GM23338 (cell line): ENCODE results near the gene RTN3. TPM values are rescaled to one million over a fixed set of nuclear protein-coding genes. Genes with fewer than 3 reads are reported as not detected.

Experiments
- ATAC-seq: fragments of 200-7000 bp; cut with Tn5 transposase; 3 replicates; pipeline ENCODE4 v1.9.1; 2020
- DNase-seq: peaks from one replicate; pipeline ENCODE4 v3.0.0-alpha.2; 2015; ENCODE audit warnings: low spot score
- H2AFZ ChIP-seq: fragments of 200-600 bp; sonication (generic); 2 replicates; pipeline ENCODE4 v1.8.0; 2016; ENCODE audit warnings: antibody characterized with exemption, mild to moderate bottlenecking, moderate library complexity
- H3F3A ChIP-seq: fragments of 200-600 bp; sonication (generic); replicated peaks from 2 replicates; pipeline ENCODE4 v1.8.0; 2017; ENCODE audit warnings: antibody characterized with exemption, mixed run types, low read depth
- H3K27ac ChIP-seq: fragments of 200-600 bp; sonication (generic); 2 replicates; pipeline ENCODE4 v1.6.1; 2016; ENCODE audit warnings: low read depth
- H3K27me3 ChIP-seq: fragments of 200-600 bp; sonication (generic); 2 replicates; pipeline ENCODE4 v1.8.0; 2016; ENCODE audit warnings: mild to moderate bottlenecking, mixed run types, moderate library complexity; ENCODE audit not compliant: insufficient read depth
- H3K36me3 ChIP-seq: fragments of 200-600 bp; sonication (generic); 2 replicates; pipeline ENCODE4 v1.8.0; 2016; ENCODE audit warnings: mild to moderate bottlenecking; ENCODE audit not compliant: insufficient read depth
- H3K4me1 ChIP-seq: fragments of 200-600 bp; sonication (generic); 2 replicates; pipeline ENCODE4 v1.8.0; 2016; ENCODE audit warnings: mild to moderate bottlenecking, moderate library complexity; ENCODE audit not compliant: insufficient read depth
- H3K4me2 ChIP-seq: fragments of 200-600 bp; sonication (generic); 2 replicates; pipeline ENCODE4 v1.7.1; 2017; ENCODE audit warnings: mixed run types
- H3K4me3 ChIP-seq: fragments of 200-600 bp; sonication (generic); 2 replicates; pipeline ENCODE4 v1.6.1; 2016; ENCODE audit warnings: mixed run types
- H3K79me2 ChIP-seq: fragments of 200-600 bp; sonication (generic); replicated peaks from 2 replicates; pipeline ENCODE4 v1.8.0; 2017; ENCODE audit warnings: mild to moderate bottlenecking; ENCODE audit not compliant: insufficient read depth
- H3K9me2 ChIP-seq: fragments of 200-600 bp; sonication (generic); 2 replicates; pipeline ENCODE4 v1.8.0; 2017; ENCODE audit not compliant: insufficient read depth
- H4K20me1 ChIP-seq: fragments of 200-600 bp; sonication (generic); replicated peaks from 2 replicates; pipeline ENCODE4 v1.8.0; 2017; ENCODE audit warnings: mild to moderate bottlenecking; ENCODE audit not compliant: insufficient read depth
- H3K27ac Mint-ChIP-seq: 2 replicates; pipeline ENCODE4 v1.8.0; 2020; ENCODE audit warnings: inconsistent platforms, mild to moderate bottlenecking, moderate library complexity, mixed read lengths
- H3K27me3 Mint-ChIP-seq: 3 replicates; pipeline ENCODE4 v1.8.0; 2022; ENCODE audit warnings: low read depth, mild to moderate bottlenecking, moderate library complexity, mixed read lengths, inconsistent platforms; ENCODE audit not compliant: insufficient read depth, poor library complexity
- H3K36me3 Mint-ChIP-seq: 3 replicates; pipeline ENCODE4 v1.8.0; 2021; ENCODE audit warnings: low read depth, mild to moderate bottlenecking, inconsistent platforms, moderate library complexity, mixed read lengths
- H3K4me1 Mint-ChIP-seq: 3 replicates; pipeline ENCODE4 v1.8.0; 2020; ENCODE audit warnings: mild to moderate bottlenecking, inconsistent platforms, mixed read lengths
- H3K4me3 Mint-ChIP-seq: 3 replicates; pipeline ENCODE4 v1.8.0; 2021; ENCODE audit warnings: moderate library complexity, mild to moderate bottlenecking, inconsistent platforms, mixed read lengths
- H3K9me3 Mint-ChIP-seq: 3 replicates; pipeline ENCODE4 v1.8.0; 2020; ENCODE audit warnings: moderate library complexity, mild to moderate bottlenecking, inconsistent platforms, mixed read lengths
- CREB1 ChIP-seq: fragments of 250-450 bp; sonication (Bioruptor Pico); IDR thresholded peaks from 2 replicates; pipeline ENCODE4 v1.5.0; 2020; ENCODE audit warnings: low read depth, mild to moderate bottlenecking, moderate library complexity
- EZH2 ChIP-seq: fragments of 200-600 bp; sonication (generic); IDR thresholded peaks from one replicate; pipeline ENCODE4 v1.8.0; 2017; ENCODE audit warnings: antibody characterized with exemption, mild to moderate bottlenecking, low read depth; ENCODE audit not compliant: unreplicated experiment
- EZH2phosphoT487 ChIP-seq: fragments of 200-600 bp; sonication (generic); IDR thresholded peaks from one replicate; pipeline ENCODE4 v1.8.1; 2018; ENCODE audit warnings: antibody characterized with exemption; ENCODE audit not compliant: unreplicated experiment
- JUNB ChIP-seq: IDR thresholded peaks from one replicate; pipeline ENCODE4 v1.6.1; 2016; ENCODE audit warnings: antibody characterized with exemption; ENCODE audit not compliant: unreplicated experiment
- NANOG ChIP-seq: IDR thresholded peaks from 2 replicates; pipeline ENCODE4 v1.6.1; 2016; ENCODE audit warnings: antibody characterized with exemption, borderline replicate concordance
- POLR2AphosphoS5 ChIP-seq: IDR thresholded peaks from 2 replicates; pipeline ENCODE4 v1.6.1; 2016; ENCODE audit warnings: antibody characterized with exemption, low read depth
- STAT1 ChIP-seq: IDR thresholded peaks from one replicate; pipeline ENCODE4 v1.6.1; 2016; ENCODE audit warnings: antibody characterized with exemption; ENCODE audit not compliant: unreplicated experiment
- ZNF331 ChIP-seq: fragments of 250-450 bp; sonication (Bioruptor Pico); IDR thresholded peaks from 2 replicates; pipeline ENCODE4 v1.5.0; 2020; ENCODE audit warnings: low read depth, mild to moderate bottlenecking, moderate library complexity
- polyA plus RNA-seq: library from polyadenylated mRNA; unstranded; fragments of >200 nt; fragmentation: Nextera tagmentation; extraction: Ambion mirVana; gene quantifications from 2 replicates; pipeline ENCODE4 v1.2.1, GENCODE V29; 2016
- total RNA-seq: library from RNA; depleted of rRNA; stranded (reverse); fragments of >200 nt; shearing (Covaris generic); gene quantifications from 2 replicates; pipeline ENCODE4 v1.2.3, GENCODE V29; 2014
- TF ChIP-seq, protein P1 (sequence below): fragments of 250-450 bp; sonication (Bioruptor Pico); IDR thresholded peaks from 2 replicates; pipeline ENCODE4 v1.5.0; 2020; ENCODE audit warnings: mild to moderate bottlenecking, moderate library complexity
- TF ChIP-seq, protein P2 (sequence below): IDR thresholded peaks from one replicate; pipeline ENCODE4 v1.6.1; 2018; ENCODE audit warnings: antibody characterized with exemption; ENCODE audit not compliant: unreplicated experiment
- TF ChIP-seq, protein P3 (sequence below), 2 experiments: fragments of 200-600 bp in 1 of 2; sonication (generic) in 1 of 2; conservative IDR thresholded peaks; 2 replicates each; pipeline versions ENCODE4 v1.5.1 to v1.6.1; 2016 to 2017; ENCODE audit warnings: antibody characterized with exemption in 2 of 2, low read depth in 2 of 2, mild to moderate bottlenecking in 2 of 2, moderate library complexity in 1 of 2

The RTN3 gene
- total and polyA plus RNA-seq, 2 experiments from 2014 or later, result 138 to 162 TPM

DNA sequence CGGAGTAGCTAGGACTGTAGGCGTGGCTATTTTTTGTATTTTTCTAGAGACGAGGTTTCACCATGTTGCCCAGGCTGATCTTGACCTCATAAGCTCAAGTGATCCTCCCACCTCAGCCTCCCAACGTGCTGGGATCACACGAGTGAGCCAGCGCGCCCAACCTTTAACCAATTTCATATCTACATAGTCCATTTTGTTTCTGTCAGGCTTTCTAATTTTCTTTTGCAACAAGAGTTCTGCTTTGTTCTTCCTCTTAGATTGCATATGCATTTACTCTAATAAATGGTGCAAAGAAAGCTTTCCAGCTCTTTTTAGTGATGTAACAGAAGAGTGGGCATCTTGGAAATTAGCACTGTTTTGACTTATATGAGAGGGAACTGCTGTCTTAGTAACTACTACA is 13.3 kb downstream of the RTN3 start (continued):
- TF ChIP-seq, protein P1, sequence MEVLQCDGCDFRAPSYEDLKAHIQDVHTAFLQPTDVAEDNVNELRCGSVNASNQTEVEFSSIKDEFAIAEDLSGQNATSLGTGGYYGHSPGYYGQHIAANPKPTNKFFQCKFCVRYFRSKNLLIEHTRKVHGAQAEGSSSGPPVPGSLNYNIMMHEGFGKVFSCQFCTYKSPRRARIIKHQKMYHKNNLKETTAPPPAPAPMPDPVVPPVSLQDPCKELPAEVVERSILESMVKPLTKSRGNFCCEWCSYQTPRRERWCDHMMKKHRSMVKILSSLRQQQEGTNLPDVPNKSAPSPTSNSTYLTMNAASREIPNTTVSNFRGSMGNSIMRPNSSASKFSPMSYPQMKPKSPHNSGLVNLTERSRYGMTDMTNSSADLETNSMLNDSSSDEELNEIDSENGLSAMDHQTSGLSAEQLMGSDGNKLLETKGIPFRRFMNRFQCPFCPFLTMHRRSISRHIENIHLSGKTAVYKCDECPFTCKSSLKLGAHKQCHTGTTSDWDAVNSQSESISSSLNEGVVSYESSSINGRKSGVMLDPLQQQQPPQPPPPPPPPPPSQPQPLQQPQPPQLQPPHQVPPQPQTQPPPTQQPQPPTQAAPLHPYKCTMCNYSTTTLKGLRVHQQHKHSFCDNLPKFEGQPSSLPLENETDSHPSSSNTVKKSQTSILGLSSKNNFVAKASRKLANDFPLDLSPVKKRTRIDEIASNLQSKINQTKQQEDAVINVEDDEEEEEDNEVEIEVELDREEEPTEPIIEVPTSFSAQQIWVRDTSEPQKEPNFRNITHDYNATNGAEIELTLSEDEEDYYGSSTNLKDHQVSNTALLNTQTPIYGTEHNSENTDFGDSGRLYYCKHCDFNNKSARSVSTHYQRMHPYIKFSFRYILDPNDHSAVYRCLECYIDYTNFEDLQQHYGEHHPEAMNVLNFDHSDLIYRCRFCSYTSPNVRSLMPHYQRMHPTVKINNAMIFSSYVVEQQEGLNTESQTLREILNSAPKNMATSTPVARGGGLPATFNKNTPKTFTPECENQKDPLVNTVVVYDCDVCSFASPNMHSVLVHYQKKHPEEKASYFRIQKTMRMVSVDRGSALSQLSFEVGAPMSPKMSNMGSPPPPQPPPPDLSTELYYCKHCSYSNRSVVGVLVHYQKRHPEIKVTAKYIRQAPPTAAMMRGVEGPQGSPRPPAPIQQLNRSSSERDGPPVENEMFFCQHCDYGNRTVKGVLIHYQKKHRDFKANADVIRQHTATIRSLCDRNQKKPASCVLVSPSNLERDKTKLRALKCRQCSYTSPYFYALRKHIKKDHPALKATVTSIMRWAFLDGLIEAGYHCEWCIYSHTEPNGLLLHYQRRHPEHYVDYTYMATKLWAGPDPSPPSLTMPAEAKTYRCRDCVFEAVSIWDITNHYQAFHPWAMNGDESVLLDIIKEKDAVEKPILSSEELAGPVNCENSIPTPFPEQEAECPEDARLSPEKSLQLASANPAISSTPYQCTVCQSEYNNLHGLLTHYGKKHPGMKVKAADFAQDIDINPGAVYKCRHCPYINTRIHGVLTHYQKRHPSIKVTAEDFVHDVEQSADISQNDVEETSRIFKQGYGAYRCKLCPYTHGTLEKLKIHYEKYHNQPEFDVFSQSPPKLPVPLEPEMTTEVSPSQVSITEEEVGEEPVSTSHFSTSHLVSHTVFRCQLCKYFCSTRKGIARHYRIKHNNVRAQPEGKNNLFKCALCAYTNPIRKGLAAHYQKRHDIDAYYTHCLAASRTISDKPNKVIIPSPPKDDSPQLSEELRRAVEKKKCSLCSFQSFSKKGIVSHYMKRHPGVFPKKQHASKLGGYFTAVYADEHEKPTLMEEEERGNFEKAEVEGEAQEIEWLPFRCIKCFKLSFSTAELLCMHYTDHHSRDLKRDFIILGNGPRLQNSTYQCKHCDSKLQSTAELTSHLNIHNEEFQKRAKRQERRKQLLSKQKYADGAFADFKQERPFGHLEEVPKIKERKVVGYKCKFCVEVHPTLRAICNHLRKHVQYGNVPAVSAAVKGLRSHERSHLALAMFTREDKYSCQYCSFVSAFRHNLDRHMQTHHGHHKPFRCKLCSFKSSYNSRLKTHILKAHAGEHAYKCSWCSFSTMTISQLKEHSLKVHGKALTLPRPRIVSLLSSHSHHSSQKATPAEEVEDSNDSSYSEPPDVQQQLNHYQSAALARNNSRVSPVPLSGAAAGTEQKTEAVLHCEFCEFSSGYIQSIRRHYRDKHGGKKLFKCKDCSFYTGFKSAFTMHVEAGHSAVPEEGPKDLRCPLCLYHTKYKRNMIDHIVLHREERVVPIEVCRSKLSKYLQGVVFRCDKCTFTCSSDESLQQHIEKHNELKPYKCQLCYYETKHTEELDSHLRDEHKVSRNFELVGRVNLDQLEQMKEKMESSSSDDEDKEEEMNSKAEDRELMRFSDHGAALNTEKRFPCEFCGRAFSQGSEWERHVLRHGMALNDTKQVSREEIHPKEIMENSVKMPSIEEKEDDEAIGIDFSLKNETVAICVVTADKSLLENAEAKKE (CRISPR knock-in tag), result no peak
- TF ChIP-seq NANOG, result no peak
- TF ChIP-seq EZH2, result no peak
- TF ChIP-seq POLR2AphosphoS5, result no peak

DNA sequence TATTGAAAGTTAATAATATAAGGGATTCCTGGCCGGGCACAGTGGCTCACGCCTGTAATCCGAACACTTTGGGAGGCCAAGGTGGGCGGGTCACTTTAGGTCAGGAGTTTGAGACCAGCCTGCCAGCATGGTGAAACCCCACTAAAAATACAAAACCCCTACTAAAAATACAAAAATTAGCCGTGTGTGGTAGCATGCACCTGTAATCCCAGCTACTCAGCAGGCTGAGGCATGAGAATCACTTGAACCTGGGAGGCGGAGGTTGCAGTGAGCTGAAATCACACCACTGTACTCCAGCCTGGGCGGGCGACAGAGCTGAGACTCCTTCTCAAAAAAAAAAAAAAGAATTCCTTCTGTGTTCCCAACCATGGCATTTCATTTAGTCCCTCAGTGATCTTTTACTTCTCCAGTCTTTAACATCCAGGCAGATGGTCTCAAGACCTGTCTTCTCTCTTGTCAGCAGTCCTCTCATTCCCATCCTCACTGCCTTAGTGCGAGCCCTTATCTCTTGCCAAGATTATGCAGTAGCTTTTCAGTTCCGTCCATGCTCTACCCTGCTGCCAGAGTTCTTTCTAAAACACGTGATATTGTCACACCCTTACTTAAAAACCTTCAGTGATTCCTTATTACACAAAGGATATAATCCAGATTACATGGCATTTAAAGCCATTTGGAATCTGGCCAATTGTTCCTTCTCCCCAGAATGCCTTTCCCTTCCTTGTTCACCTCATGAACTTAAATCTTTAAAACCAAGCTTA is 17.9 kb downstream of the RTN3 start:
- H3K9me2 ChIP-seq, result no peaks in the 10 kb centered on the region
- Mint-ChIP-seq H3K4me1 (peaks cover 19% of the 10 kb centered on the region), H3K9me3 (no peaks in the 10 kb centered on the region; the same call in 2 of the 3 replicates), H3K4me3 (no peak overlapping the region), H3K27me3 (peaks cover 4% of the 10 kb centered on the region), H3K27ac (no peak overlapping the region), H3K36me3 (peaks cover 17% of the 10 kb centered on the region; the same call in 2 of the 3 replicates)
- H3K27me3 ChIP-seq, result no peaks in the 10 kb centered on the region
- no peak overlapping the region for H3K4me3 ChIP-seq
- peaks cover 98% of the 10 kb centered on the region for H3K79me2 ChIP-seq
- no peak overlapping the region for H2AFZ ChIP-seq
- 0 out of 2 replicates have a peak overlapping the region, but pooled peaks have one; percentile 35 for H3K4me2 ChIP-seq
- H3K36me3 ChIP-seq, result no peaks in the 10 kb centered on the region
- peaks cover 6% of the 10 kb centered on the region; the same call in 1 of the 2 replicates for H3F3A ChIP-seq
- H3K4me1 ChIP-seq, result peaks cover 20% of the 10 kb centered on the region
- H4K20me1 ChIP-seq, result peaks cover 56% of the 10 kb centered on the region
- H3K27ac ChIP-seq, result peak overlapping the region; percentile 70
- no peak for DNase-seq
- ATAC-seq, result peak; percentile 58
- TF ChIP-seq ZNF331 (CRISPR knock-in tag) (no peak), JUNB (no peak), CREB1 (CRISPR knock-in tag) (no peak), EZH2phosphoT487 (no peak), NANOG (no peak), POLR2AphosphoS5 (no peak), STAT1 (no peak)
- TF ChIP-seq, protein P2, sequence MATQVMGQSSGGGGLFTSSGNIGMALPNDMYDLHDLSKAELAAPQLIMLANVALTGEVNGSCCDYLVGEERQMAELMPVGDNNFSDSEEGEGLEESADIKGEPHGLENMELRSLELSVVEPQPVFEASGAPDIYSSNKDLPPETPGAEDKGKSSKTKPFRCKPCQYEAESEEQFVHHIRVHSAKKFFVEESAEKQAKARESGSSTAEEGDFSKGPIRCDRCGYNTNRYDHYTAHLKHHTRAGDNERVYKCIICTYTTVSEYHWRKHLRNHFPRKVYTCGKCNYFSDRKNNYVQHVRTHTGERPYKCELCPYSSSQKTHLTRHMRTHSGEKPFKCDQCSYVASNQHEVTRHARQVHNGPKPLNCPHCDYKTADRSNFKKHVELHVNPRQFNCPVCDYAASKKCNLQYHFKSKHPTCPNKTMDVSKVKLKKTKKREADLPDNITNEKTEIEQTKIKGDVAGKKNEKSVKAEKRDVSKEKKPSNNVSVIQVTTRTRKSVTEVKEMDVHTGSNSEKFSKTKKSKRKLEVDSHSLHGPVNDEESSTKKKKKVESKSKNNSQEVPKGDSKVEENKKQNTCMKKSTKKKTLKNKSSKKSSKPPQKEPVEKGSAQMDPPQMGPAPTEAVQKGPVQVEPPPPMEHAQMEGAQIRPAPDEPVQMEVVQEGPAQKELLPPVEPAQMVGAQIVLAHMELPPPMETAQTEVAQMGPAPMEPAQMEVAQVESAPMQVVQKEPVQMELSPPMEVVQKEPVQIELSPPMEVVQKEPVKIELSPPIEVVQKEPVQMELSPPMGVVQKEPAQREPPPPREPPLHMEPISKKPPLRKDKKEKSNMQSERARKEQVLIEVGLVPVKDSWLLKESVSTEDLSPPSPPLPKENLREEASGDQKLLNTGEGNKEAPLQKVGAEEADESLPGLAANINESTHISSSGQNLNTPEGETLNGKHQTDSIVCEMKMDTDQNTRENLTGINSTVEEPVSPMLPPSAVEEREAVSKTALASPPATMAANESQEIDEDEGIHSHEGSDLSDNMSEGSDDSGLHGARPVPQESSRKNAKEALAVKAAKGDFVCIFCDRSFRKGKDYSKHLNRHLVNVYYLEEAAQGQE, result no peak
- TF ChIP-seq, protein P3, sequence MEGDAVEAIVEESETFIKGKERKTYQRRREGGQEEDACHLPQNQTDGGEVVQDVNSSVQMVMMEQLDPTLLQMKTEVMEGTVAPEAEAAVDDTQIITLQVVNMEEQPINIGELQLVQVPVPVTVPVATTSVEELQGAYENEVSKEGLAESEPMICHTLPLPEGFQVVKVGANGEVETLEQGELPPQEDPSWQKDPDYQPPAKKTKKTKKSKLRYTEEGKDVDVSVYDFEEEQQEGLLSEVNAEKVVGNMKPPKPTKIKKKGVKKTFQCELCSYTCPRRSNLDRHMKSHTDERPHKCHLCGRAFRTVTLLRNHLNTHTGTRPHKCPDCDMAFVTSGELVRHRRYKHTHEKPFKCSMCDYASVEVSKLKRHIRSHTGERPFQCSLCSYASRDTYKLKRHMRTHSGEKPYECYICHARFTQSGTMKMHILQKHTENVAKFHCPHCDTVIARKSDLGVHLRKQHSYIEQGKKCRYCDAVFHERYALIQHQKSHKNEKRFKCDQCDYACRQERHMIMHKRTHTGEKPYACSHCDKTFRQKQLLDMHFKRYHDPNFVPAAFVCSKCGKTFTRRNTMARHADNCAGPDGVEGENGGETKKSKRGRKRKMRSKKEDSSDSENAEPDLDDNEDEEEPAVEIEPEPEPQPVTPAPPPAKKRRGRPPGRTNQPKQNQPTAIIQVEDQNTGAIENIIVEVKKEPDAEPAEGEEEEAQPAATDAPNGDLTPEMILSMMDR (conservative IDR thresholded peaks at IDR 0.05; ENCODE audit: low read depth in 2 of 2), result no peak
